GM19193 (cell line): ENCODE results near the gene ZNF514.

Experiments
- POLR2A ChIP-seq: IDR thresholded peaks from 4 replicates; pipeline ENCODE4 v1.6.1; 2011; ENCODE audit not compliant: insufficient read depth, insufficient read length; ENCODE audit errors: extremely low read depth

The ZNF514 gene

DNA sequence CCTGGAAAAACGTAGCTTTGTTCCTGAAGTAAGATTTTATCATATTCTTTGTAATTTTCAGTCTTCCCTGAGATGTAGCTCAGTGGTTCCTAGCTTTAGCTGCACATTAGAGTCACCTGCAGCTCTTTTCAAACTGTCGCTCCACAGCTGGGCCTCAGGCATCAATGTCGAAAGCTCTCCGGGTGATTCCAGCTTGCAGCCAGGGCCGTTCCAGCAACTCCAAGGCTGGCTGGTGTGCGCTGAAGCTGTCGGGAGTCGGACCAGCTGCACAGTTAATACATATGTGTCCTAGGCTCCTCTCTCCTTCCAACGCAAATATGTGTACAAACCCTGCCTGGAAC lies 5.4 kb upstream of the ZNF514 start:
- TF ChIP-seq POLR2A: no peak

DNA sequence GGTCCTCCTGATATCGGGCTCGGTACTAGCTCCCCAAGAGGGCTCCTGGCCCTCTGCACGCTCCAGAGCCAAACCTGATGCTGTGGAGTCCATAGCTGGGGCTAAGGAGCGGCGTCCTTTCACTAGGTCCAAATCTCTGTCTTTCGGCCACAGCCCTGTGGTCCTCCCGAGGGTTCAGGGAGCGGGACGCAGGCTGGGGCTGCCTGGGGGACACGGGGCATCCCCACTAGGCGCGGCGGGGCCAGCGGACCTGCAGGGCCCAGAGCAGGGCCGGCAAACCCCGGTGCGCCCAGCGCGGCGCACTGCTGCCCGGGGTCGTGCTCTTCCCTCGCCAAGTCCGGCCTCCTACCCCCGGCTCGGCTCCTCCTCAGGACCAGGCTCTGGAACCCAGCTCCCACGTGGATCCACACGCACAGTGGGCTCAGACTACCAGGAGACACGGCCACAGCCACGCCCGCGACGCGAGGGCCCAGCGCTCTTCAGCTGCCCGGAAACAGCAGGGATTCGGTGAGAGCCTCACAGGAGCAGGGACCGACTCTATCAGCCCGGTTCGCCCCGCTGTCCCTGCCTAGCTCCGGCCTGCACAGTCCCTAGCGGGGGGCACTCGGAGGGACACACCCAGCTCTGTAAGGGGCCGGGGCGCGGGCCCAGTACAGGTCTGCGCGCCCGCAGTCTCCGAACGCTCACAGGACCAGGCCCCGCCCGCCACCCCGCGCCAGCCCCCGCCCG lies 593 bp downstream of the ZNF514 start:
- TF ChIP-seq POLR2A: no peak

DNA sequence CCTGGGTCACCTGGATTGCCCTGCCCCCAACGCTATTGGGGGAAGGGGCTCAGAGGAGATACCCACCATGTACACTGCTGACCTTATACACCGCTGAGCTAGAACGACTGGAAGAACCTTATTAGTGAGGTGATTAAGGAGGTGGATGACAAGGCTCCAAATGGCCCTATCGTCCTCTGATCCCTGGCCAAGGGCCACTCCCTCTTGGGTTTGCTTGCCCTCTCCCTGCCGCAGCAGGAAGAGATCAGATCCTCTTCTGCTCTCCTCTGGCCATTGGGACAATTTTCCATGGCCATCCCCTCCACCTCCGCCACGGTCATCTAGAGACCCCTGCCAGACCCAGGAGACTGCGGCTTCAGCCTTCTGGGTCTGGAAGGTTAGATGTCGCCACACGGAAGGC lies 1.2 kb downstream of the ZNF514 start:
- no peak for TF ChIP-seq POLR2A

DNA sequence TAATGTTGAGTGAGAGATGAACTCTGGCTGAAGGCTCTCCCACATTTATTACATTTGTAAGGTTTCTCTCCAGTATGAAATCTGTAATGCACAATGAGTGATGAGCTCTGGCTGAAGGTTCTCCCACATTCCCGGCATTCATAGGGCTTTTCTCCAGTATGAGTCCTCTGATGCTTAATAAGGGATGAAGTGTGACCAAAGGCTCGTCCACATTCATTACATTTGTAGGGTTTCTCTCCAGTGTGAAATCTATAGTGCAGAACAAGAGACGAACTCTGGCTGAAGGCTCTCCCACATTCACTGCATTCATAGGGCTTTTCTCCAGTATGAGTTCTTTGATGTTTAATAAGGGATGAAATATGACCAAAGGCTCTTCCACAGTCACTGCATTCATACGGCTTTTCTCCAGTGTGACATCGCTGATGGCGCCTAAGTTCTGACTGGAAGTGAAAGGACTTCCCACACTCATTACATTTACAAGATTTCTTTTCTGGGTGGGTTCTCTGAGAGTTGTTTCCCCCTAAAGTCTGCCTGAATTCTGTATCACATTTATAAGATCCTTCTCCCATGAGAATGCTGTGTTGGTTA lies 10.2 kb downstream of the ZNF514 start:
- no peak for TF ChIP-seq POLR2A

DNA sequence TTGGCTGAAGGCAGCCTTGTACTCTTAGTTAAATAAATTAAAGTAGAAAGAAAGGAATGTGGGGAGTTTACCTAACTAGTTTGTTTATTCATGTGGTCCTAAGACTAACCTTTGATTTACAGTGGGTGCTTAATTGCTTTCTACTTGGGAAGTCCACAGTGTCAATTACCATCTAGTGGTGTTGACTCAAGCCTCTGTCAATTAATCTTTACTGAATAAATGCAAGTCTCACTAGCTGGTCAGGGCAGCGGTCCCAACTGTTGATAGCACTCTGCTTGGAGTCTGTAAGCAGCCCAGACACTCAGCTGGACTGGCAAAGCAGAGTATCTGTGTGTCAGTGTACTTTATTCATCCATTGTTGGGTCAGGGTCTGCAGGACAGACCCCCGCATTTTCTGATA lies 15.8 kb downstream of the ZNF514 start:
- no peak for TF ChIP-seq POLR2A

DNA sequence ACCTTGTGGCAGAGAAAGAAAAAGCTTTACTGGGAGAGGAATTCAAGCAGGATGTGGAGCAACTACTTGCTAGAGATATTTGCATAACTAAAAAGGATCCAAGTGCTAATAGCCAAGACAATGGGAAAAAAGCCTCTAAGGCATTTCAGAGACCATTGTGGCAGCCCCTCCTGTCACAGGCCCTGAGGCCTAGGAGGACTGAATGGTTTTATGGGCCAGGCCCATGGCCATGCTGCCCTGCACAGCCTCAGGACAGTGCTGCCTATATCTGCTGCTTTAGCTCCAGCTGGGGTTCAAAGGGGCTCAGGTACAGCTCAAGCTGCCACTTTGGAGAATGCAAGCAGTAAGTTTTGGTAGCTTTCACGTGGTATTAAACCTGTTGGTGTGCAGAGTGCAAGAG lies 20.9 kb downstream of the ZNF514 start:
- TF ChIP-seq POLR2A: no peak

DNA sequence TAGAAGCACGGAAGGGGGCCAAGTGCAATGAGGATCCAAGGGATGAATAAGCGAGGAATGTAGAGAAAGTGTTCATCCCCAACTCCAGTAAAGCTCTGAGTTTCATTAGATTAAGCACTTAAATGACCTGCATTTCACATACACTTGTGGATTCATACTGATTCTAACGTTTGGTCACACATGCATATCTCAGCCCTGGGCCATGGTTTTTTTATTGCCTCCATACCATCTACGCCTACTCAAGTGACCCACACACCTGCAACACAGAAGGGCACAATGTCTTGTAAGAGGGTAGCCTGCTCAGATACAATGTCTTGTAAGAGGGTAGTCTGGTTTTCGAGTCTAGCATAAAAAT lies 37.5 kb downstream of the ZNF514 start:
- no peak for TF ChIP-seq POLR2A

DNA sequence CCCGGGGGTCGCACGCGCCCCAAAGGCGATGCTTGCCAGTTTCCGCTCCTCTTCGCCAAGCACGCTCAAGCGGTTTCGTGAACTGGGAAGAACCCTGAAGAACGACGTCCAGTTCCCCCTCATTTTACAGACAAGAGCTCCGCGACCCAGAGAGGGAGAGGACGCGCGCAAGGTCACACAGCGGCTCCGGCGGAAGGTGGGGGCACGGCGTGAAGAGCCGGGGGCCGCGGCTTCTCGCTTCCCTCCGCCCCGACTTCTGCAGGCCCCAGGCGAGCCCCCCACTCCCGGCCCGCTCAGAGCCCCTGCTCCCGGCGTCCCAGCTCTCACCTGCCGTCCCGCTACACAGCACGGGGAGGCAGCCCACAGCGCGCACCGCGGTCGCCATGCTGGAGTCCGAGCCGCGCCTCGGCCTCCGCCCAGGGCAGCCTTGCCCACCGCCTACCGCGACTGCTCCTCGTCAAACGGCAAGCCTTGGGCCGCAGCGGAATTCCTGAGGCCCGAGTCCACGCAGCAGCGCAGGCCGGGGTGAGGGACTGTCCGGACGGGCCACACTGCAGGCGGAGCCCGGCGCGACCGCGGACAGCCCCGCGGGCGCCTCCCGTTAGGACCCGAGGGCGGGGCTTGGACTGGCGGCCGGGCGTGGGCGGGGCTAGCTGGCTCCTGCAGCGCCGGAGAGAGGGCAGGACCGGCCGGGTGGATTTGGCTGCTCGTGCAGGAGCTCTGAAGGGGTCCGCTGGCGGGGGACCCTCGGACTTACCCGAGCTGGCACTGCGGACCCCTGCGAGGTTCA lies 38.0 kb downstream of the ZNF514 start, which contains the start of gene MRPS5:
Gene MRPS5, minus strand, starts transcription at position 402 of the 790 bp plus-strand sequence. Its CDS starts 17 bp downstream, at position 385.
- peak; percentile 82 for TF ChIP-seq POLR2A

DNA sequence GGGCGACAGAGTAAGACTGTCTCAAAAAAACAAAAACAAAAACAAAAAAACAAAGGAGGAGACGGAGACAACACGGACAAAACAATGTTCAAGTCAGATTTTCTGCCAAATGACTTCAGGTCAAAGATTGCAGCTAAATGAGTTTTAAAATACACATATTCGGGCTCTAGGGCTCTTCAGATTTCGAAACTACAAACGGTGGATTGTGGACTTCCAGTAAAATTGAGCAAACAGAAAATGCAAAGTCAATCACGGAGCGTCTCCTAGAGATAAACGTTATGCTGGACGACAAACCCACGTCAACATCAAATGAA lies 38.6 kb downstream of the ZNF514 start:
- no peak for TF ChIP-seq POLR2A

DNA sequence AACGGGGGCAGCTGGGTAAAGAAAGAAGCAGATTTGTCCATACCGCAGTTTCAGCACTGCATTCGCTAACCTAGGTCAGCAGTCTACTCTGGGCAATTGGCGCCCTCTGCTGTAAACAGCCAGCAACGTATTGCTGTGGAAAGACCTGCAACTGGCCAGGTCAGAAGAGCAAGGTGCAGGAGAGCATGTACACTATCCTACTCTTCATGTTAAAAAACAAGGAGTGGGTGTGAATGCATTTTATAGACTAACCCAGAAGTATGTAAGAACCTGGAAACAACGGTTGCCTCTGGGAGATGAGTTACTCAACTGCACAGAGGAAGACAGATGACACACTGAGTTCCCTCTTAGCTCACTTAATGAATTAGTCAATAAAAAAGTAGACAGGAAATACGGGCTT lies 44.2 kb downstream of the ZNF514 start:
- TF ChIP-seq POLR2A: no peak

DNA sequence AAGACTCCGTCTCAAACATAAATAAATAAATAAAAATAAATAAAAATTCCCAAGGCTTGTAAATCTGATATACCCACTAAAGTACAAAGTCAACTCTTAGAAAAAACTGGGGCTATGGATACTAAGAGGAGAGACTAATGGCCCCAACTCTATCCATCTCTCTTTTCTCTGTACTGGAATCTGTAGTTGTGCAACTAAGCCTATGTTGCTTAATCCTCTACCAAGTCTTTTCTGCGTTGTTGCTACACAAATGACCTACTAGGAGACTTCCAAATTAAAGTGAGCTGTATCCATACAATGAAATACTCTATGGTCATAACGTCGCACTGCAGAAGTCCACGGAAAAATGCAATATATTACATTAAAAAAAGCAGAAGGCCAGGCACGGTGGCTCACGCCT lies 46.2 kb downstream of the ZNF514 start:
- TF ChIP-seq POLR2A: no peak

DNA sequence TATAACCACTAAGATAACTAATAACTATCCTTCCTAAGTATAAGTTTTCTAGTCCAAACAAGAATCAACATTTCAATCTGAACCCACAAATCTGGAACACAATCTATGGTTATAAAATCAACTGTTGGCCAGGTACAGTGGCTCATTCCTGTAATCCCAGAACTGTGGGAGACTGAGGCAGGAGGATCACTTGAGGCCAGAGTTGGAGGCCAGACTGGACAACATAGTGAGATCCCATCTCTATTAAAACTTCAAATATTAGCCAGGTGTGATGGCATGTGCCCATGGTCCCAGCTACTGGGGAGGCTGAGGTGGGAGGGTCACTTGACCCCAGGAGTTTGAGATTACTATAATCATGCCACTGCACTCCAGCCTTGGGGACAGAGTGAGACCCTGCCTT lies 49.3 kb downstream of the ZNF514 start:
- no peak for TF ChIP-seq POLR2A

DNA sequence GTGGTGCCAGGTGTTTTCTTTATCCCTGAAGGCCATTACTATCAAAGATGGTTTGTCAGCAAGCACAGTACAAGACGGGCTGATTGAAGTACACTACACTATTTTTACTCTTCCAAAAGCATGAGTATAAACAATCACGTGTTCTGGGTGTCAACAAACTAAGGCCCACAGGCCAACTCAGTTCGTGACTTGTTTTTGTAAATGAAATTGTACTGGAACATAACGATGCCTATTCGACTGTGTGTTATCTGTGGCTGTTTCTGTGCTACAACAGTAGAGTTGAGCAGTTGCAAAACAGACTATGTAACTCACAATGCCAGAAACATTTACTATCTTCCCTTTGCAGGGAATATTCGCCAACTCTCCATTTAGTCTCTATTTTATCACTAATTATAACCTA lies 50.4 kb downstream of the ZNF514 start:
- TF ChIP-seq POLR2A: no peak

DNA sequence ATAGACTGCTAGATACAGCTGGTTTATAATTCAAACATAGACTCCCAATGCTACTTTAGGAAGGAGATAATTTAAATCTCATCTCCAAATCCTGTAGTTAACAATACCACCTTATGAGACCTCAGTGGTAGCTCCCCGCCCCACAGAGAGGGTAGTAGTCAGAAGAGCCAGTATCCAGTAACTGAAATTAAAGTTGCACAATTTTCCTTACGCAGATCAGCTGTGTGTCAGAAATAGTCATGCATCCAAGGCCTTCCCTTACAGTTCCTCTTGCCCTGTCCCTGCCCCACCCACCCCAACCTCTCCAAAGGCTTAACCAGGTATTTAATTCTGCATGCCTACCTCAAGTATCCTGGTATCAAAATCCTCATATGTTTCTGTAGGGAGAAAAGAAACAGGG lies 53.6 kb downstream of the ZNF514 start:
- no peak for TF ChIP-seq POLR2A

DNA sequence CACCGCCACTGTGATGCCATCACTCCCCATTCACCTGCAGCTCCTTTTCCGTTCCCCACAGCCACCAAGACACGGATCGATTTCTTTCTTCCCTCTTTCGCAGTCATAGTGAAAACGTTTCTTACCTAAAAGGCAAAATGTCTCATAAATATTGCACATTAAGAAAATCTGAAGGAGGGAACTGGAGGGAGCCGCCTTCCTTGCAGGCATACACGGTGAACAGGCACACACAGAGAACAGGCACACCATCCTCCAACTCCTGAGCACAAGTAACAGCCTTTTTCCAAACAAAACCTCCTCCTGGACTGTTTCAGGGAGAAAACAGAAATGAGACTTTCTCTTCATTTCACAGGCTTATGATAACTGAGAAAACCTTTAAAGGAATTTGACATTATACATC lies 55.0 kb downstream of the ZNF514 start:
- no peak for TF ChIP-seq POLR2A

DNA sequence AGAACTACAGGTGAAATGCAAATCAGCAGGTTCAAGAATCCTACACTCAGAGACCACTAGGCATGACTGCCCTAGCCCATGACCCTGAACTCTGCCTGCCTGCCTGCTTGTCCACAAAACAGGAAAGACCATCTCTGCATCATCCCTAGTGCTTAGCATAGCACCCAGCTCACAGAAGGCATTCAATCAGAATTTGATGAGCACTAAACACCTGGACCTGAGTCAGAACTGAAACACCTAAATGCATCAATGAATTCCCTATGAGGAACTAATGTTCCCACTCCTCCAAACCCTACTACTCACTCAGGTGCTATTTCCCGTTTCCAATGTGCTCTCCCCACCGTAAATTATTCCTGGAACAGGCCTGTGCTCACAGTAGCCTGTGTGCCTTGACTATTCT lies 59.7 kb downstream of the ZNF514 start:
- no peak for TF ChIP-seq POLR2A
